H1 (cell line): Measurements from ENCODE around the gene CUX1. TPM values are rescaled to one million over a fixed set of nuclear protein-coding genes. Genes with fewer than 3 reads are reported as not detected.

ENCODE experiments used
- CTCF ChIA-PET: fragments of 300-600 bp; sonication (Branson Sonifier 250); formaldehyde crosslinking; loops from one replicate; lab custom pipeline; 2021; ENCODE audit not compliant: partially characterized antibody; lab: Charles Lee
- POLR2A ChIA-PET: fragments of 300-600 bp; sonication (Branson Sonifier 250); formaldehyde crosslinking; loops from one replicate; lab custom pipeline; 2021; ENCODE audit warnings: inconsistent platforms; ENCODE audit not compliant: partially characterized antibody; lab: Charles Lee
- DNase-seq, 2 experiments: peaks; one replicate each; pipeline versions ENCODE4 v3.0.0 to v3.0.0-alpha.2; 2010 to 2022; ENCODE audit warnings: low spot score in 2 of 2, low read depth in 1 of 2, mixed read lengths in 1 of 2
- FAIRE-seq: peaks from 2 replicates; lab custom pipeline; 2011; peaks lifted over from hg19 to GRCh38; lab: Jason Lieb, UNC
- H2AFZ ChIP-seq: 2 replicates; pipeline ENCODE4 v1.8.1; 2012; ENCODE audit warnings: low read length, inconsistent platforms
- H2AK5ac ChIP-seq: 2 replicates; pipeline ENCODE4 v1.6.1; 2013; ENCODE audit warnings: low read depth, low read length
- H2BK120ac ChIP-seq: replicated peaks from 2 replicates; pipeline ENCODE3; 2013; ENCODE audit warnings: low read depth, low read length, inconsistent platforms
- H2BK12ac ChIP-seq: 2 replicates; pipeline ENCODE4 v1.6.1; 2013; ENCODE audit warnings: low read depth, low read length
- H2BK15ac ChIP-seq: 2 replicates; pipeline ENCODE4 v1.6.1; 2013; ENCODE audit warnings: low read length
- H2BK20ac ChIP-seq: 2 replicates; pipeline ENCODE4 v1.6.1; 2013; ENCODE audit warnings: low read length
- H2BK5ac ChIP-seq: 2 replicates; pipeline ENCODE4 v1.6.1; 2013; ENCODE audit warnings: low read depth, low read length
- H3K14ac ChIP-seq: 2 replicates; pipeline ENCODE4 v1.6.1; 2013; ENCODE audit warnings: inconsistent platforms; ENCODE audit not compliant: insufficient read length
- H3K18ac ChIP-seq: 2 replicates; pipeline ENCODE4 v1.6.1; 2013; ENCODE audit warnings: low read length; ENCODE audit errors: extremely low read depth
- H3K23ac ChIP-seq: 2 replicates; pipeline ENCODE4 v1.6.1; 2013; ENCODE audit warnings: inconsistent platforms; ENCODE audit not compliant: insufficient read length
- H3K23me2 ChIP-seq: 2 replicates; pipeline ENCODE4 v1.6.1; 2013; ENCODE audit warnings: low read depth, low read length
- H3K27ac ChIP-seq: 2 replicates; pipeline ENCODE4 v1.6.1; 2011; ENCODE audit warnings: low read depth, low read length, inconsistent platforms
- H3K27me3 ChIP-seq, 4 experiments: replicated peaks in 1 of 4; 1 replicate in 1 of 4; 2 replicates in 3 of 4; pipeline versions ENCODE4 v1.6.1 to v1.8.1; 2011 to 2013; ENCODE audit warnings: low read length in 3 of 4, mild to moderate bottlenecking in 3 of 4, inconsistent platforms in 2 of 4, mixed read lengths in 2 of 4, moderate library complexity in 1 of 4; ENCODE audit not compliant: control insufficient read depth in 3 of 4, insufficient read depth in 3 of 4; ENCODE audit errors: extremely low read depth in 1 of 4
- H3K36me3 ChIP-seq, 4 experiments: 2 replicates each; pipeline versions ENCODE4 v1.6.1 to v1.8.1; 2011 to 2013; ENCODE audit warnings: mild to moderate bottlenecking in 4 of 4, low read length in 3 of 4, moderate library complexity in 2 of 4, control low read depth in 1 of 4, inconsistent platforms in 1 of 4; ENCODE audit not compliant: insufficient read depth in 4 of 4, control insufficient read depth in 2 of 4
- H3K4ac ChIP-seq: replicated peaks from 2 replicates; pipeline ENCODE3; 2013; ENCODE audit warnings: low read length, low read depth, mixed read lengths, inconsistent platforms; ENCODE audit not compliant: insufficient read length
- H3K4me1 ChIP-seq, 4 experiments: replicated peaks in 1 of 4; 1 replicate in 1 of 4; 2 replicates in 3 of 4; pipeline versions ENCODE4 v1.6.1 to v1.8.1; 2011 to 2013; ENCODE audit warnings: low read length in 3 of 4, inconsistent platforms in 2 of 4, mixed read lengths in 1 of 4; ENCODE audit not compliant: insufficient read depth in 4 of 4, control insufficient read depth in 3 of 4
- H3K4me2 ChIP-seq, 2 experiments: 2 replicates each; pipeline versions ENCODE4 v1.6.1 to v1.8.1; 2011 to 2013; ENCODE audit warnings: low read depth in 2 of 2, low read length in 2 of 2, control low read depth in 1 of 2, inconsistent platforms in 1 of 2, mild to moderate bottlenecking in 1 of 2; ENCODE audit not compliant: insufficient read depth in 1 of 2
- H3K4me3 ChIP-seq, 4 experiments: fragments of 200-600, 300-600 bp in 1 of 4; sonication (generic), shearing (Covaris generic), sonication (Bioruptor Twin) in 1 of 4; 2 replicates each; pipeline versions ENCODE4 v1.5.1 to v1.8.1; 2011 to 2016; ENCODE audit warnings: low read length in 4 of 4, low read depth in 3 of 4, control low read depth in 2 of 4, inconsistent platforms in 2 of 4, mild to moderate bottlenecking in 2 of 4, mixed read lengths in 1 of 4, moderate library complexity in 1 of 4; ENCODE audit not compliant: insufficient read depth in 2 of 4; ENCODE audit errors: extremely low read depth in 1 of 4
- H3K56ac ChIP-seq: replicated peaks from 2 replicates; pipeline ENCODE3; 2013; ENCODE audit warnings: low read depth, mild to moderate bottlenecking, mixed read lengths, low read length, inconsistent platforms; ENCODE audit not compliant: insufficient read length
- H3K79me1 ChIP-seq: 2 replicates; pipeline ENCODE4 v1.6.1; 2013; ENCODE audit warnings: low read depth, low read length, control low read depth
- H3K79me2 ChIP-seq, 2 experiments: 2 replicates each; pipeline versions ENCODE4 v1.6.1 to v1.8.1; 2012 to 2013; ENCODE audit warnings: low read length in 2 of 2, mild to moderate bottlenecking in 2 of 2, inconsistent platforms in 1 of 2; ENCODE audit not compliant: insufficient read depth in 2 of 2, control insufficient read depth in 1 of 2
- H3K9ac ChIP-seq, 4 experiments: replicated peaks in 1 of 4; 1 replicate in 1 of 4; 2 replicates in 3 of 4; pipeline versions ENCODE4 v1.6.1 to v1.8.1; 2011 to 2013; ENCODE audit warnings: low read depth in 3 of 4, low read length in 3 of 4, control low read depth in 2 of 4, mild to moderate bottlenecking in 2 of 4, moderate library complexity in 2 of 4, inconsistent platforms in 1 of 4; ENCODE audit errors: extremely low read depth in 1 of 4
- H3K9me3 ChIP-seq, 2 experiments: 2 replicates each; pipeline versions ENCODE4 v1.6.1 to v1.8.1; 2012 to 2013; ENCODE audit warnings: mild to moderate bottlenecking in 2 of 2, moderate library complexity in 2 of 2, control low read depth in 1 of 2, inconsistent platforms in 1 of 2, low read depth in 1 of 2, low read length in 1 of 2, mixed read lengths in 1 of 2; ENCODE audit not compliant: insufficient read depth in 2 of 2
- H4K20me1 ChIP-seq, 2 experiments: replicated peaks in 1 of 2; 2 replicates each; pipeline versions ENCODE3 to v1.8.1; 2011 to 2013; ENCODE audit warnings: inconsistent platforms in 2 of 2, low read length in 2 of 2, mild to moderate bottlenecking in 1 of 2; ENCODE audit not compliant: insufficient read depth in 2 of 2, control insufficient read depth in 1 of 2
- H4K5ac ChIP-seq: 2 replicates; pipeline ENCODE4 v1.6.1; 2013; ENCODE audit warnings: low read length, low read depth, mixed read lengths, inconsistent platforms; ENCODE audit not compliant: insufficient read length
- H4K8ac ChIP-seq: 2 replicates; pipeline ENCODE4 v1.8.0; 2013; ENCODE audit warnings: mild to moderate bottlenecking, moderate library complexity, low read length, inconsistent platforms; ENCODE audit not compliant: insufficient read depth; ENCODE audit errors: extremely low read depth
- H4K91ac ChIP-seq: replicated peaks from 2 replicates; pipeline ENCODE3; 2013; ENCODE audit warnings: low read length, mixed read lengths, inconsistent platforms; ENCODE audit not compliant: insufficient read length
- CTBP2 ChIP-seq: IDR thresholded peaks from 2 replicates; pipeline ENCODE4 v1.7.0; 2011; ENCODE audit warnings: borderline replicate concordance, mild to moderate bottlenecking, moderate library complexity, mixed read lengths, low read length; ENCODE audit not compliant: insufficient read depth, insufficient read length
- POU5F1 ChIP-seq: IDR thresholded peaks from 2 replicates; pipeline ENCODE4 v1.6.1; 2011; ENCODE audit warnings: low read depth, mild to moderate bottlenecking, low read length, moderate library complexity
- RAD21 ChIP-seq, 2 experiments: IDR thresholded peaks in 1 of 2; conservative IDR thresholded peaks in 1 of 2; 2 replicates each; pipeline ENCODE4 v1.6.1; 2011; ENCODE audit warnings: low read depth in 2 of 2, low read length in 2 of 2, improper control_type of control experiment in 1 of 2, inconsistent platforms in 1 of 2, mild to moderate bottlenecking in 1 of 2, moderate library complexity in 1 of 2
- TAF1 ChIP-seq: IDR thresholded peaks from 2 replicates; pipeline ENCODE4 v1.6.1; 2011; ENCODE audit warnings: mild to moderate bottlenecking, low read depth, low read length
- WGBS, 2 experiments: shearing (Covaris generic) in 1 of 2; methylation state at CpG; one replicate each; pipeline versions ENCODE4 v1.1.6 to v1.1.7; 2013 to 2015; ENCODE audit warnings: low lambda C conversion rate in 2 of 2, mixed read lengths in 2 of 2, inconsistent platforms in 1 of 2, low coverage in 1 of 2, missing lambda C conversion rate in 1 of 2; ENCODE audit not compliant: insufficient replicate concordance in 2 of 2, insufficient coverage in 1 of 2, insufficient read length in 1 of 2; ENCODE audit errors: extremely low coverage in 1 of 2, missing lambda C conversion rate in 1 of 2; 5-methylcytosine and 5-hydroxymethylcytosine counted together
- polyA plus RNA-seq, 7 experiments: library from polyadenylated mRNA; depleted of rRNA in 3 of 7; stranded (reverse) in 5 of 7; unstranded in 2 of 7; fragments of >200 nt in 5 of 7; fragments of 200-250 nt in 2 of 7; gene quantifications; 1 replicate in 5 of 7; 2 replicates in 1 of 7; 4 replicates in 1 of 7; pipeline versions ENCODE4 v1.2.1 to v1.2.3, GENCODE V29; 2011 to 2013; ENCODE audit warnings: missing spikeins in 2 of 7, mixed read lengths in 2 of 7
- total RNA-seq: library from RNA; stranded (reverse); fragmentation: NEBNext Ultra II Directional; extraction: Animal tissue kit (Norgen Biotek cat#: 25700); gene quantifications from 2 replicates; pipeline ENCODE4 v1.2.1, GENCODE V29; 2021

Gene CUX1
- total and polyA plus RNA-seq, 2 of the 8 experiments (the other 6 are each of a cell fraction or from before 2014, with no cell fraction given), result 21.6 to 65.9 TPM

- H2AFZ ChIP-seq, result no peak overlapping the region
- peak overlapping the region; percentile 96; the same call in 1 of the 2 replicates for H2AK5ac ChIP-seq
- peak overlapping the region; percentile 19; the same call in 1 of the 2 replicates for H4K8ac ChIP-seq
- H3K27me3 ChIP-seq, result no peaks in the 10 kb centered on the region
- no peaks in the 10 kb centered on the region for H3K23me2 ChIP-seq
- ChIA-PET CTCF (no interaction called here), POLR2A (interaction anchor here (0.6 to 1.1 kb wide), 2 partner anchors 9 to 36 kb away, joined by 3 read pairs; no protein-coding TSS in a partner anchor)
- no peaks in the 10 kb centered on the region; the same call in 1 of the 2 replicates for H3K79me1 ChIP-seq
- peak overlapping the region; percentile 61 for H4K91ac ChIP-seq
- peaks cover 5 to 10% (median 7%) of the 10 kb centered on the region in 4 experiments for H3K4me1 ChIP-seq
- peak overlapping the region; percentile 91 for H2BK5ac ChIP-seq
- no peaks in the 10 kb centered on the region for H3K79me2 ChIP-seq
- no peak overlapping the region for H3K56ac ChIP-seq
- no peak overlapping the region for H3K4me3 ChIP-seq
- FAIRE-seq, result no peak
- H3K27ac ChIP-seq, result peak overlapping the region; percentile 68; the same call in 1 of the 2 replicates
- no peak overlapping the region for H2BK120ac ChIP-seq
- peak overlapping the region; percentile 6 for H3K4ac ChIP-seq
- 56% methylated on average over 17 of the region's 17 CpGs; no CpG with 5 or more reads in 1 of the 2 experiments for WGBS, 2 experiments
- peak; percentile 65 to 75 for DNase-seq
- H2BK20ac ChIP-seq, result no peak overlapping the region
- peak overlapping the region; percentile 87 for H3K18ac ChIP-seq
- H4K5ac ChIP-seq, result peak overlapping the region; percentile 87
- no peaks in the 10 kb centered on the region for H4K20me1 ChIP-seq
- H3K36me3 ChIP-seq, result peaks cover 0 to 3% (median 0%) of the 10 kb centered on the region in 4 experiments; a peak in 1 of 8 replicates
- H3K9me3 ChIP-seq, result no peaks in the 10 kb centered on the region; a peak in 1 of 4 replicates
- H3K9ac ChIP-seq, result no peak overlapping the region
- H2BK15ac ChIP-seq, result no peak overlapping the region
- H3K4me2 ChIP-seq, result peak overlapping the region; percentile 13 to 50; a peak in 3 of 4 replicates
- peak overlapping the region; percentile 90 for H2BK12ac ChIP-seq
- H3K23ac ChIP-seq, result no peak overlapping the region
- H3K14ac ChIP-seq, result no peak overlapping the region
- TF ChIP-seq RAD21 (IDR thresholded peaks at IDR 0.05 in 1 of 2, conservative IDR thresholded peaks at IDR 0.05 in 1 of 2; ENCODE audit: low read depth in 2 of 2, low read length in 2 of 2), result peak; percentile 42 to 50
- TF ChIP-seq POU5F1, result no peak
- no peak for TF ChIP-seq CTBP2
- 0 out of 2 replicates have a peak, but pooled peaks have one; percentile 31 for TF ChIP-seq TAF1
These were observed 307.7 kb downstream of the CUX1 start for GRCh38 chr7:102125127-102125596.
